HEK293 (cell line): ENCODE data around the gene CRTC1.

ENCODE experiments used
- CTCF ChIA-PET: fragments of 350-600 bp; formaldehyde crosslinking; extraction: SDS; loops from one replicate; lab custom pipeline; 2021; ENCODE audit warnings: antibody characterized with exemption; lab: Yijun Ruan, JAX
- POLR2A ChIA-PET: fragments of 300-600 bp; formaldehyde crosslinking; extraction: SDS; loops from one replicate; lab custom pipeline; 2020; ENCODE audit warnings: antibody characterized with exemption, inconsistent platforms; lab: Yijun Ruan, JAX
- H3K27ac ChIP-seq: fragments of 200-500 bp; sonication (Bioruptor generic); 2 replicates; pipeline ENCODE4 v1.5.1; 2014; ENCODE audit warnings: low read depth, low read length, control low read depth, inconsistent platforms; ENCODE audit errors: extremely low read depth
- H3K36me3 ChIP-seq, 2 experiments: fragments of 200-500 bp in 1 of 2; sonication (Bioruptor generic) in 1 of 2; 1 replicate in 1 of 2; 2 replicates in 1 of 2; pipeline ENCODE4 v1.5.1; 2014 to 2017; ENCODE audit warnings: inconsistent platforms in 2 of 2, low read length in 2 of 2; ENCODE audit not compliant: control insufficient read depth in 2 of 2, insufficient read depth in 1 of 2
- H3K4me1 ChIP-seq: fragments of 200-500 bp; sonication (Bioruptor generic); 2 replicates; pipeline ENCODE4 v1.5.1; 2014; ENCODE audit warnings: mild to moderate bottlenecking, low read length, inconsistent platforms; ENCODE audit not compliant: control insufficient read depth, insufficient read depth
- H3K4me3 ChIP-seq: 2 replicates; pipeline ENCODE4 v1.5.1; 2011; ENCODE audit warnings: low read depth, mild to moderate bottlenecking, control low read depth, low read length, moderate library complexity
- H3K9me3 ChIP-seq: fragments of 200-500 bp; sonication (Bioruptor generic); 2 replicates; pipeline ENCODE4 v1.5.1; 2014; ENCODE audit warnings: low read depth, low read length, inconsistent platforms; ENCODE audit not compliant: control insufficient read depth, insufficient read depth
- GFI1B ChIP-seq: fragments of 450-650 bp; formaldehyde crosslinking; IDR thresholded peaks from 2 replicates; pipeline ENCODE4 v1.5.1; 2016; ENCODE audit warnings: missing biosample characterization, missing genetic modification characterization
- GLI2 ChIP-seq: fragments of 450-650 bp; formaldehyde crosslinking; IDR thresholded peaks from 2 replicates; pipeline ENCODE4; 2017; ENCODE audit warnings: missing biosample characterization, missing genetic modification characterization, low read depth, borderline replicate concordance
- WT1 ChIP-seq: fragments of 450-650 bp; formaldehyde crosslinking; IDR thresholded peaks from 2 replicates; pipeline ENCODE4 v1.5.1; 2016; ENCODE audit warnings: missing biosample characterization, missing genetic modification characterization
- ZFHX2 ChIP-seq: fragments of 450-650 bp; formaldehyde crosslinking; conservative IDR thresholded peaks from 2 replicates; pipeline ENCODE4 v1.5.1; 2016; ENCODE audit warnings: missing biosample characterization, missing genetic modification characterization
- ZNF184 ChIP-seq: fragments of 450-650 bp; IDR thresholded peaks from 2 replicates; pipeline ENCODE4 v1.5.1; 2018; ENCODE audit warnings: missing biosample characterization, mild to moderate bottlenecking, missing genetic modification characterization
- ZNF2 ChIP-seq: fragments of 450-650 bp; formaldehyde crosslinking; IDR thresholded peaks from 2 replicates; pipeline ENCODE4 v1.5.1; 2016; ENCODE audit warnings: missing biosample characterization, missing genetic modification characterization
- ZNF248 ChIP-seq: fragments of 450-650 bp; formaldehyde crosslinking; IDR thresholded peaks from 2 replicates; pipeline ENCODE4 v1.5.1; 2017; ENCODE audit warnings: missing biosample characterization, missing genetic modification characterization
- ZNF292 ChIP-seq: fragments of 450-650 bp; formaldehyde crosslinking; IDR thresholded peaks from 2 replicates; pipeline ENCODE4 v1.5.1; 2016; ENCODE audit warnings: low read depth, missing biosample characterization, missing genetic modification characterization, borderline replicate concordance
- ZNF324 ChIP-seq: fragments of 450-650 bp; formaldehyde crosslinking; IDR thresholded peaks from 2 replicates; pipeline ENCODE4 v1.5.1; 2016; ENCODE audit warnings: missing biosample characterization, missing genetic modification characterization
- ZNF391 ChIP-seq: fragments of 450-650 bp; formaldehyde crosslinking; IDR thresholded peaks from 2 replicates; pipeline ENCODE4 v1.5.1; 2016; ENCODE audit warnings: low read depth, missing biosample characterization, missing genetic modification characterization, borderline replicate concordance
- ZNF433 ChIP-seq: fragments of 450-650 bp; formaldehyde crosslinking; IDR thresholded peaks from 2 replicates; pipeline ENCODE4 v1.5.1; 2016; ENCODE audit warnings: missing biosample characterization, missing genetic modification characterization, low read depth
- ZNF555 ChIP-seq: fragments of 450-650 bp; formaldehyde crosslinking; conservative IDR thresholded peaks from 2 replicates; pipeline ENCODE4 v1.5.1; 2017; ENCODE audit warnings: missing biosample characterization, mild to moderate bottlenecking, missing genetic modification characterization, inconsistent platforms
- ZNF654 ChIP-seq: fragments of 450-650 bp; formaldehyde crosslinking; IDR thresholded peaks from 2 replicates; pipeline ENCODE4 v1.5.1; 2016; ENCODE audit warnings: low read depth, missing biosample characterization, missing genetic modification characterization
- ZNF837 ChIP-seq: fragments of 450-650 bp; formaldehyde crosslinking; IDR thresholded peaks from 2 replicates; pipeline ENCODE4 v1.5.1; 2016; ENCODE audit warnings: missing biosample characterization, missing genetic modification characterization
- TF ChIP-seq, protein P1 (sequence below): fragments of 450-650 bp; formaldehyde crosslinking; IDR thresholded peaks from 2 replicates; pipeline ENCODE4 v1.5.1; 2016; ENCODE audit warnings: missing biosample characterization, missing genetic modification characterization
- TF ChIP-seq, protein P2 (sequence below): fragments of 450-650 bp; formaldehyde crosslinking; IDR thresholded peaks from 2 replicates; pipeline ENCODE4 v1.5.1; 2016; ENCODE audit warnings: missing biosample characterization, missing genetic modification characterization
- TF ChIP-seq, protein P3 (sequence below): fragments of 450-650 bp; formaldehyde crosslinking; IDR thresholded peaks from 2 replicates; pipeline ENCODE4 v1.5.1; 2017; ENCODE audit warnings: missing biosample characterization, missing genetic modification characterization
- TF ChIP-seq, protein P4 (sequence below): fragments of 450-650 bp; formaldehyde crosslinking; IDR thresholded peaks from 2 replicates; pipeline ENCODE4 v1.5.1; 2016; ENCODE audit warnings: missing biosample characterization, missing genetic modification characterization
- TF ChIP-seq, protein P5 (sequence below): fragments of 450-650 bp; formaldehyde crosslinking; IDR thresholded peaks from 2 replicates; pipeline ENCODE4 v1.5.1; 2016; ENCODE audit warnings: missing biosample characterization, missing genetic modification characterization
- TF ChIP-seq, protein P6 (sequence below): fragments of 450-650 bp; formaldehyde crosslinking; IDR thresholded peaks from 2 replicates; pipeline ENCODE4 v1.5.1; 2016; ENCODE audit warnings: missing biosample characterization, missing genetic modification characterization

Gene CRTC1

DNA sequence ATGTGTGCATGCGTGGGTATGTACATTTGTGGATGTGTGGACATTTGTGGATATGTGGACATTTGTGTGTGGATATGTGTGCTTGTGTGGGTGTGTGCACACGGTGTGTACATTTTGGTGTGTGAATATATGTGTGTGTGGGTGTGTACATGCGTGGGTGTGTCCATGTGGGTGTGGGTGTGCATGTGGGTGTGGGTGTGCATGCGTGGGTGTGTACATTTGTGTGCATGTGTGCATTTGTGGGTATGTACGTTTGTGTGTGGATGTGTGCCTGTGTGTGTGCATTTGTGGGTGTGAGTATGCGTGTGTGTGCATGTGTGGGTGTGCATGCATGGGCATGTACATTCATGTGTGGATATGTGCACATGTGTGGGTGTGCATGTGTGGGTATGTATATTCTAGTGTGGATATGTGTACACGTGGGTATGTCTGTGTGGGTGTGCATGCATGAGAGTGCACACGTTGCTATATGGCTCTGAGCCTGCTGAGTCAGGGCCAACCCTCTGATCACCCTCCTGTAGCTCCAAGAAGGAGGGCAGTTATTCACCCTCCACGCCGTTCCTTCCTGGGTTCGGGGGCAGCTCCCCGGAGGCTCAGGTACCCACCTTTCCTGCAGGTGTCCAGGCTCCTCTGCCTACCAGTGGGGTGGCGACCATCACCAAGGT lies 87.3 kb downstream of the CRTC1 start (continued):
- peak; percentile 100 for TF ChIP-seq ZFHX2 (tag by site-specific recombination)
- TF ChIP-seq, protein P1, sequence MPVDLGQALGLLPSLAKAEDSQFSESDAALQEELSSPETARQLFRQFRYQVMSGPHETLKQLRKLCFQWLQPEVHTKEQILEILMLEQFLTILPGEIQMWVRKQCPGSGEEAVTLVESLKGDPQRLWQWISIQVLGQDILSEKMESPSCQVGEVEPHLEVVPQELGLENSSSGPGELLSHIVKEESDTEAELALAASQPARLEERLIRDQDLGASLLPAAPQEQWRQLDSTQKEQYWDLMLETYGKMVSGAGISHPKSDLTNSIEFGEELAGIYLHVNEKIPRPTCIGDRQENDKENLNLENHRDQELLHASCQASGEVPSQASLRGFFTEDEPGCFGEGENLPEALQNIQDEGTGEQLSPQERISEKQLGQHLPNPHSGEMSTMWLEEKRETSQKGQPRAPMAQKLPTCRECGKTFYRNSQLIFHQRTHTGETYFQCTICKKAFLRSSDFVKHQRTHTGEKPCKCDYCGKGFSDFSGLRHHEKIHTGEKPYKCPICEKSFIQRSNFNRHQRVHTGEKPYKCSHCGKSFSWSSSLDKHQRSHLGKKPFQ: peak; percentile 79

DNA sequence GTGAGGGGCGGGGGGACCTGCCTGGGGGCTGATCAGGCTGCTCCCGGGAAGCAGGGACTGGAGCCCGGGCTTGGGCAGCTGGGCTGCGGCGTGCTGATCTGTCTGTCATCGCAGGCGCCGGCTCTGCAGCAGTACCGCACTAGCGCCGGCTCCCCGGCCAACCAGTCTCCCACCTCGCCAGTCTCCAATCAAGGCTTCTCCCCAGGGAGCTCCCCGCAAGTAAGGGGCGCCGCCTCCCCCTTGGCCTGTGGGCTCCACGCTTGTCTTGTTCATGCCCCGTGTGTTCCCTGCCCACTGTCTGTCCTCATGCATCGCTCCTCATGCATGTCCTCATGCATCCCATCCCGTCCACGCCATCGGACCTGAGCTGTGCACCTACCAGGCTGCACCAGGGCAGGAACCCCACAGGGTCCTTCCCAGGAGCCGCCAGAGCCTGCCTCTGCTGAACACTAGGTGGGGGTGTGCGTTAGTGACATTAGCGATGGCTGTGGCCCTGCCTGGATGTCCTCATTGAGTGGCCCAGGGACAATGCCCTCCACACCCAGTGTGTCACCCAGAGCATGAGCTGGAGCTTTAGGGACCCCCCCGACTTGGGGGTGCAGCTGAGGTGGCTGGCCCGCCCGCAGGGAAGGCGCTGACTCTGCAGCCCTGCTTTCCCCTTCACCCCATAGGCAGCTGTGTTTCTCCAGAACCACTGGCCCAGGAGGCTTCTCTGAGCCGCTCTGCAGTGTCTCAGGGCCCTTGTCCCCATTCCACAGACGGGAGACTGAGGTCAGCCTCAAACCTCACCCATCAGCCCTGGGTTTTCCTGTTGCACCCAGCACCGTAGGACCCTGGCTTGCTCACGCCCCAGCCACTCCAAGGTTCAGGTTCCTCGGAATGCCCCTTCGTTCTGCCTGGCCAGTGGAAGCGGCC lies 88.1 kb downstream of the CRTC1 start:
- CTCF ChIA-PET: interaction anchor here (0.6 to 1.1 kb wide), 8 partner anchors 11 to 300 kb away, joined by 3 to 6 read pairs (median 4); partner anchors contain the start of gene UPF1
- TF ChIP-seq, protein P2, sequence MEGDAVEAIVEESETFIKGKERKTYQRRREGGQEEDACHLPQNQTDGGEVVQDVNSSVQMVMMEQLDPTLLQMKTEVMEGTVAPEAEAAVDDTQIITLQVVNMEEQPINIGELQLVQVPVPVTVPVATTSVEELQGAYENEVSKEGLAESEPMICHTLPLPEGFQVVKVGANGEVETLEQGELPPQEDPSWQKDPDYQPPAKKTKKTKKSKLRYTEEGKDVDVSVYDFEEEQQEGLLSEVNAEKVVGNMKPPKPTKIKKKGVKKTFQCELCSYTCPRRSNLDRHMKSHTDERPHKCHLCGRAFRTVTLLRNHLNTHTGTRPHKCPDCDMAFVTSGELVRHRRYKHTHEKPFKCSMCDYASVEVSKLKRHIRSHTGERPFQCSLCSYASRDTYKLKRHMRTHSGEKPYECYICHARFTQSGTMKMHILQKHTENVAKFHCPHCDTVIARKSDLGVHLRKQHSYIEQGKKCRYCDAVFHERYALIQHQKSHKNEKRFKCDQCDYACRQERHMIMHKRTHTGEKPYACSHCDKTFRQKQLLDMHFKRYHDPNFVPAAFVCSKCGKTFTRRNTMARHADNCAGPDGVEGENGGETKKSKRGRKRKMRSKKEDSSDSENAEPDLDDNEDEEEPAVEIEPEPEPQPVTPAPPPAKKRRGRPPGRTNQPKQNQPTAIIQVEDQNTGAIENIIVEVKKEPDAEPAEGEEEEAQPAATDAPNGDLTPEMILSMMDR: peak; percentile 50; the same call in 1 of the 2 replicates
- no peak for TF ChIP-seq GFI1B (tag by site-specific recombination)
- TF ChIP-seq, protein P3, sequence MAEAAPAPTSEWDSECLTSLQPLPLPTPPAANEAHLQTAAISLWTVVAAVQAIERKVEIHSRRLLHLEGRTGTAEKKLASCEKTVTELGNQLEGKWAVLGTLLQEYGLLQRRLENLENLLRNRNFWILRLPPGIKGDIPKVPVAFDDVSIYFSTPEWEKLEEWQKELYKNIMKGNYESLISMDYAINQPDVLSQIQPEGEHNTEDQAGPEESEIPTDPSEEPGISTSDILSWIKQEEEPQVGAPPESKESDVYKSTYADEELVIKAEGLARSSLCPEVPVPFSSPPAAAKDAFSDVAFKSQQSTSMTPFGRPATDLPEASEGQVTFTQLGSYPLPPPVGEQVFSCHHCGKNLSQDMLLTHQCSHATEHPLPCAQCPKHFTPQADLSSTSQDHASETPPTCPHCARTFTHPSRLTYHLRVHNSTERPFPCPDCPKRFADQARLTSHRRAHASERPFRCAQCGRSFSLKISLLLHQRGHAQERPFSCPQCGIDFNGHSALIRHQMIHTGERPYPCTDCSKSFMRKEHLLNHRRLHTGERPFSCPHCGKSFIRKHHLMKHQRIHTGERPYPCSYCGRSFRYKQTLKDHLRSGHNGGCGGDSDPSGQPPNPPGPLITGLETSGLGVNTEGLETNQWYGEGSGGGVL (tag by site-specific recombination): no peak
- TF ChIP-seq ZNF324 (tag by site-specific recombination): no peak
- TF ChIP-seq ZNF292 (tag by site-specific recombination): no peak
- no peak for TF ChIP-seq ZFHX2 (tag by site-specific recombination)
- TF ChIP-seq ZNF555 (tag by site-specific recombination): no peak
- TF ChIP-seq ZNF391 (tag by site-specific recombination): no peak
- TF ChIP-seq ZNF433: no peak
- no peak for TF ChIP-seq ZNF184 (tag by site-specific recombination)
- TF ChIP-seq, protein P4, sequence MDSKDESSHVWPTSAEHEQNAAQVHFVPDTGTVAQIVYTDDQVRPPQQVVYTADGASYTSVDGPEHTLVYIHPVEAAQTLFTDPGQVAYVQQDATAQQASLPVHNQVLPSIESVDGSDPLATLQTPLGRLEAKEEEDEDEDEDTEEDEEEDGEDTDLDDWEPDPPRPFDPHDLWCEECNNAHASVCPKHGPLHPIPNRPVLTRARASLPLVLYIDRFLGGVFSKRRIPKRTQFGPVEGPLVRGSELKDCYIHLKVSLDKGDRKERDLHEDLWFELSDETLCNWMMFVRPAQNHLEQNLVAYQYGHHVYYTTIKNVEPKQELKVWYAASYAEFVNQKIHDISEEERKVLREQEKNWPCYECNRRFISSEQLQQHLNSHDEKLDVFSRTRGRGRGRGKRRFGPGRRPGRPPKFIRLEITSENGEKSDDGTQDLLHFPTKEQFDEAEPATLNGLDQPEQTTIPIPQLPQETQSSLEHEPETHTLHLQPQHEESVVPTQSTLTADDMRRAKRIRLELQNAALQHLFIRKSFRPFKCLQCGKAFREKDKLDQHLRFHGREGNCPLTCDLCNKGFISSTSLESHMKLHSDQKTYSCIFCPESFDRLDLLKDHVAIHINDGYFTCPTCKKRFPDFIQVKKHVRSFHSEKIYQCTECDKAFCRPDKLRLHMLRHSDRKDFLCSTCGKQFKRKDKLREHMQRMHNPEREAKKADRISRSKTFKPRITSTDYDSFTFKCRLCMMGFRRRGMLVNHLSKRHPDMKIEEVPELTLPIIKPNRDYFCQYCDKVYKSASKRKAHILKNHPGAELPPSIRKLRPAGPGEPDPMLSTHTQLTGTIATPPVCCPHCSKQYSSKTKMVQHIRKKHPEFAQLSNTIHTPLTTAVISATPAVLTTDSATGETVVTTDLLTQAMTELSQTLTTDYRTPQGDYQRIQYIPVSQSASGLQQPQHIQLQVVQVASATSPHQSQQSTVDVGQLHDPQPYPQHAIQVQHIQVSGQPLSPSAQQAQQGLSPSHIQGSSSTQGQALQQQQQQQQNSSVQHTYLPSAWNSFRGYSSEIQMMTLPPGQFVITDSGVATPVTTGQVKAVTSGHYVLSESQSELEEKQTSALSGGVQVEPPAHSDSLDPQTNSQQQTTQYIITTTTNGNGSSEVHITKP: no peak
- TF ChIP-seq ZNF654 (tag by site-specific recombination): peak; percentile 15
- no peak for TF ChIP-seq ZNF837
- no peak for TF ChIP-seq ZNF2 (tag by site-specific recombination)
- TF ChIP-seq, protein P5, sequence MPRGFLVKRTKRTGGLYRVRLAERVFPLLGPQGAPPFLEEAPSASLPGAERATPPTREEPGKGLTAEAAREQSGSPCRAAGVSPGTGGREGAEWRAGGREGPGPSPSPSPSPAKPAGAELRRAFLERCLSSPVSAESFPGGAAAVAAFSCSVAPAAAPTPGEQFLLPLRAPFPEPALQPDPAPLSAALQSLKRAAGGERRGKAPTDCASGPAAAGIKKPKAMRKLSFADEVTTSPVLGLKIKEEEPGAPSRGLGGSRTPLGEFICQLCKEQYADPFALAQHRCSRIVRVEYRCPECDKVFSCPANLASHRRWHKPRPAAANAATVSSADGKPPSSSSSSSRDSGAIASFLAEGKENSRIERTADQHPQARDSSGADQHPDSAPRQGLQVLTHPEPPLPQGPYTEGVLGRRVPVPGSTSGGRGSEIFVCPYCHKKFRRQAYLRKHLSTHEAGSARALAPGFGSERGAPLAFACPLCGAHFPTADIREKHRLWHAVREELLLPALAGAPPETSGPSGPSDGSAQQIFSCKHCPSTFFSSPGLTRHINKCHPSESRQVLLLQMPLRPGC (tag by site-specific recombination): no peak
- TF ChIP-seq, protein P6, sequence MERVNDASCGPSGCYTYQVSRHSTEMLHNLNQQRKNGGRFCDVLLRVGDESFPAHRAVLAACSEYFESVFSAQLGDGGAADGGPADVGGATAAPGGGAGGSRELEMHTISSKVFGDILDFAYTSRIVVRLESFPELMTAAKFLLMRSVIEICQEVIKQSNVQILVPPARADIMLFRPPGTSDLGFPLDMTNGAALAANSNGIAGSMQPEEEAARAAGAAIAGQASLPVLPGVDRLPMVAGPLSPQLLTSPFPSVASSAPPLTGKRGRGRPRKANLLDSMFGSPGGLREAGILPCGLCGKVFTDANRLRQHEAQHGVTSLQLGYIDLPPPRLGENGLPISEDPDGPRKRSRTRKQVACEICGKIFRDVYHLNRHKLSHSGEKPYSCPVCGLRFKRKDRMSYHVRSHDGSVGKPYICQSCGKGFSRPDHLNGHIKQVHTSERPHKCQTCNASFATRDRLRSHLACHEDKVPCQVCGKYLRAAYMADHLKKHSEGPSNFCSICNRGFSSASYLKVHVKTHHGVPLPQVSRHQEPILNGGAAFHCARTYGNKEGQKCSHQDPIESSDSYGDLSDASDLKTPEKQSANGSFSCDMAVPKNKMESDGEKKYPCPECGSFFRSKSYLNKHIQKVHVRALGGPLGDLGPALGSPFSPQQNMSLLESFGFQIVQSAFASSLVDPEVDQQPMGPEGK: no peak
- TF ChIP-seq WT1 (tag by site-specific recombination): no peak
- TF ChIP-seq ZNF248 (tag by site-specific recombination): no peak
- no peak for TF ChIP-seq GLI2 (tag by site-specific recombination)

More for the DNA sequence above, 88.1 kb downstream of the CRTC1 start:
- Histone ChIP-seq H3K4me1 (no peaks in the 10 kb centered on the region), H3K36me3 (no peaks in the 10 kb centered on the region; a peak in 1 of 3 replicates), H3K9me3 (no peaks in the 10 kb centered on the region), H3K4me3 (no peak overlapping the region), H3K27ac (no peak overlapping the region)
- POLR2A ChIA-PET: interaction anchor here (0.6 kb wide), 1 partner anchor 29 kb away, joined by 3 read pairs; no protein-coding TSS in a partner anchor
